DOHH2 (cell line): ENCODE results near the gene LAPTM4A.

ENCODE experiments used
- CTCF ChIP-seq: fragments of 200-600 bp; sonication (generic); IDR thresholded peaks from one replicate; pipeline ENCODE4 v1.5.1; 2014; ENCODE audit warnings: antibody characterized with exemption, mild to moderate bottlenecking, low read depth, low read length; ENCODE audit not compliant: poor library complexity, severe bottlenecking
- EZH2phosphoT487 ChIP-seq: fragments of 200-600 bp; sonication (generic); IDR thresholded peaks from 2 replicates; pipeline ENCODE4 v1.6.1; 2017; ENCODE audit warnings: borderline replicate concordance, mild to moderate bottlenecking, antibody characterized with exemption, low read length, moderate library complexity, mixed read lengths

GRCh38 chr2:20076757-20077156, 25.3 kb upstream of the LAPTM4A start:
- TF ChIP-seq EZH2phosphoT487 (no peak), CTCF (no peak)
